Inflammatory macrophage treated with lipopolysaccharide for 4 hours (primary cell): ENCODE data around the gene MED12L.

Source experiments
- DNase-seq: peaks from one replicate; pipeline ENCODE4 v3.0.0-alpha.2; 2020

Gene MED12L

GRCh38 chr3:151093148-151093547 is 7.7 kb downstream of the MED12L start:
- DNase-seq: no peak

GRCh38 chr3:151093905-151094304 is 8.4 kb downstream of the MED12L start:
- DNase-seq: no peak

GRCh38 chr3:151096716-151097115 is 11.3 kb downstream of the MED12L start:
- no peak for DNase-seq

- no peak for DNase-seq
Observed at GRCh38 chr3:151100076-151100475, 14.6 kb downstream of the MED12L start.

GRCh38 chr3:151101270-151101969 is 16.0 kb downstream of the MED12L start:
- no peak for DNase-seq

GRCh38 chr3:151106311-151106710 is 20.8 kb downstream of the MED12L start:
- no peak for DNase-seq

- DNase-seq: no peak
Observed at GRCh38 chr3:151107177-151107576, 21.7 kb downstream of the MED12L start.

- DNase-seq: no peak
Observed at GRCh38 chr3:151107701-151108100, 22.2 kb downstream of the MED12L start.

GRCh38 chr3:151109286-151109800 is 23.9 kb downstream of the MED12L start:
- DNase-seq: no peak

- DNase-seq: no peak
Observed at GRCh38 chr3:151112731-151113130, 27.3 kb downstream of the MED12L start.

- DNase-seq: no peak
Observed at GRCh38 chr3:151113343-151113742, 27.9 kb downstream of the MED12L start.

GRCh38 chr3:151117047-151117446 is 31.6 kb downstream of the MED12L start:
- no peak for DNase-seq

GRCh38 chr3:151119188-151119587 is 33.7 kb downstream of the MED12L start:
- DNase-seq: no peak

GRCh38 chr3:151120409-151120808 is 34.9 kb downstream of the MED12L start:
- DNase-seq: no peak

- DNase-seq: no peak
Observed at GRCh38 chr3:151121016-151121415, 35.6 kb downstream of the MED12L start.

GRCh38 chr3:151123827-151124226 is 38.4 kb downstream of the MED12L start:
- no peak for DNase-seq

GRCh38 chr3:151124476-151124875 is 39.0 kb downstream of the MED12L start:
- no peak for DNase-seq

- DNase-seq: no peak
Observed at GRCh38 chr3:151130428-151130827, 45.0 kb downstream of the MED12L start.

GRCh38 chr3:151133175-151133574 is 47.7 kb downstream of the MED12L start:
- no peak for DNase-seq

GRCh38 chr3:151133917-151134450 is 48.5 kb downstream of the MED12L start:
- DNase-seq: peak; percentile 39

GRCh38 chr3:151135541-151136337 is 50.3 kb downstream of the MED12L start:
- no peak for DNase-seq

GRCh38 chr3:151142929-151143328 is 57.5 kb downstream of the MED12L start:
- no peak for DNase-seq

GRCh38 chr3:151144016-151144415 is 58.6 kb downstream of the MED12L start:
- DNase-seq: no peak

GRCh38 chr3:151144760-151145159 is 59.3 kb downstream of the MED12L start:
- no peak for DNase-seq
